OCI-LY7 (cell line): ENCODE measurements around the gene NUDT8.
"Not testable (repeated sequence)": the region's sequence is repeated elsewhere in the genome, so short reads cannot be mapped to it uniquely, and the experiment has no call there.

Source experiments
- CTCF ChIP-seq: fragments of 200-600 bp; sonication (generic); conservative IDR thresholded peaks from 2 replicates; pipeline ENCODE4 v1.5.1; 2014; ENCODE audit warnings: mild to moderate bottlenecking, antibody characterized with exemption, low read length, moderate library complexity, mixed read lengths
- EZH2phosphoT487 ChIP-seq: fragments of 200-600 bp; sonication (generic); IDR thresholded peaks from 2 replicates; pipeline ENCODE4 v1.6.1; 2018; ENCODE audit warnings: low read depth, borderline replicate concordance, mild to moderate bottlenecking, mixed run types, antibody characterized with exemption, low read length, moderate library complexity, mixed read lengths

GRCh38 chr11:67620621-67621020, 9.1 kb downstream of the NUDT8 start:
- not testable (repeated sequence) for TF ChIP-seq CTCF, EZH2phosphoT487
